H1 (cell line): Measurements from ENCODE around the gene CHN2.

ENCODE experiments used
- GABPA ChIP-seq: IDR thresholded peaks from 2 replicates; pipeline ENCODE4 v1.6.1; 2011; ENCODE audit warnings: mild to moderate bottlenecking, low read length, moderate library complexity, borderline replicate concordance; ENCODE audit not compliant: insufficient read depth
- POU5F1 ChIP-seq: IDR thresholded peaks from 2 replicates; pipeline ENCODE4 v1.6.1; 2011; ENCODE audit warnings: low read depth, mild to moderate bottlenecking, low read length, moderate library complexity
- SIX5 ChIP-seq: IDR thresholded peaks from 2 replicates; pipeline ENCODE4 v1.6.1; 2011; ENCODE audit warnings: mild to moderate bottlenecking, low read depth, low read length
- YY1 ChIP-seq: IDR thresholded peaks from 2 replicates; pipeline ENCODE4 v1.6.1; 2011; ENCODE audit warnings: low read depth, mild to moderate bottlenecking, low read length
- ZNF274 ChIP-seq: IDR thresholded peaks from 2 replicates; pipeline ENCODE4 v1.7.0; 2012; ENCODE audit warnings: low read length, borderline replicate concordance; ENCODE audit errors: extremely low read depth
- TF ChIP-seq, protein P1 (sequence below), 3 experiments: IDR thresholded peaks; 1 replicate in 2 of 3; 2 replicates in 1 of 3; pipeline versions ENCODE4 v1.5.1 to v1.6.1; 2011; ENCODE audit warnings: low read length in 3 of 3, mild to moderate bottlenecking in 3 of 3, inconsistent platforms in 2 of 3, low read depth in 1 of 3, moderate library complexity in 1 of 3; ENCODE audit not compliant: insufficient read depth in 1 of 3; ENCODE audit errors: control extremely low read depth in 1 of 3

DNA sequence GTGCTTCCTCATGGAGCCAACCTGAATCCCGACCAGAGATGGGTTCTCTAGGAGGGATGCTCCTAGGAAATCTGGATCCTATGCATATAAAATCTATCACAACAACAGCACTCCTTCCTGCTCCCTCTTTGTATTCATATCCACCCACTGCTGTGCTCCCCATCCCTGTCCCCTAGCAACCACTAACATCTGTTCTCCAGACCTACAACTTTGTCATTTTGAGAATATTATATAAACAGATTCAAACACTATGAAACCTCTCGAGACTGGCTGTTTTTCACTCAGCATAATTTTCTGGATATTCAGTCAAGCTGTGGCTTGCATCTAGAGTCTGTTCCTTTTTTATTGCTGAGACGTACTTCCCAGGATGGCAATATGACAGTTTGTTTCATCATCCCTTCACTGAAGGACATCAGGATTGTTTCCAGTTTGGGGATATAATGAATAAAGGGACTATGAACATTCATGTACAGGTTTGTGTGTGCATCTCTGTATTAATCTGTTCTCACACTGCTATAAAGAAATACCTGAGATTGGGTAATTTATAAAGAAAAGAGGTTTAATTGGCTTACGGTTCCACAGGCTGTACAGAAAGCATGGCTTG lies 333.0 kb downstream of the CHN2 start:
- TF ChIP-seq POU5F1 (no peak), SIX5 (no peak), GABPA (no peak), ZNF274 (no peak), YY1 (no peak)
- TF ChIP-seq, protein P1, sequence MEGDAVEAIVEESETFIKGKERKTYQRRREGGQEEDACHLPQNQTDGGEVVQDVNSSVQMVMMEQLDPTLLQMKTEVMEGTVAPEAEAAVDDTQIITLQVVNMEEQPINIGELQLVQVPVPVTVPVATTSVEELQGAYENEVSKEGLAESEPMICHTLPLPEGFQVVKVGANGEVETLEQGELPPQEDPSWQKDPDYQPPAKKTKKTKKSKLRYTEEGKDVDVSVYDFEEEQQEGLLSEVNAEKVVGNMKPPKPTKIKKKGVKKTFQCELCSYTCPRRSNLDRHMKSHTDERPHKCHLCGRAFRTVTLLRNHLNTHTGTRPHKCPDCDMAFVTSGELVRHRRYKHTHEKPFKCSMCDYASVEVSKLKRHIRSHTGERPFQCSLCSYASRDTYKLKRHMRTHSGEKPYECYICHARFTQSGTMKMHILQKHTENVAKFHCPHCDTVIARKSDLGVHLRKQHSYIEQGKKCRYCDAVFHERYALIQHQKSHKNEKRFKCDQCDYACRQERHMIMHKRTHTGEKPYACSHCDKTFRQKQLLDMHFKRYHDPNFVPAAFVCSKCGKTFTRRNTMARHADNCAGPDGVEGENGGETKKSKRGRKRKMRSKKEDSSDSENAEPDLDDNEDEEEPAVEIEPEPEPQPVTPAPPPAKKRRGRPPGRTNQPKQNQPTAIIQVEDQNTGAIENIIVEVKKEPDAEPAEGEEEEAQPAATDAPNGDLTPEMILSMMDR (IDR thresholded peaks at IDR 0.05; ENCODE audit: control extremely low read depth in 1 of 3, insufficient read depth in 1 of 3, low read depth in 1 of 3, low read length in 3 of 3), result no peak
